Heart right ventricle (tissue), 16 donors: ENCODE data around the gene EFNA1. TPM values are rescaled to one million over a fixed set of nuclear protein-coding genes. Genes with fewer than 3 reads are reported as not detected.

Experiments used
- ATAC-seq, 8 donors: fragments of 200-7000 bp; cut with Tn5 transposase; one replicate each; pipeline ENCODE4 v1.9.1; 2020; ENCODE audit warnings: mild to moderate bottlenecking in 8 of 8, moderate library complexity in 8 of 8, moderate number of reproducible peaks in 1 of 8
- DNase-seq, 2 donors: peaks; one replicate each; pipeline ENCODE4 v3.0.0-alpha.2; 2020
- H3K27ac ChIP-seq, 10 donors: fragments of 200-600 bp; sonication (generic) in 2 of 10; one replicate each; pipeline versions ENCODE4 v1.5.0 to v1.8.0; 2020 to 2022; ENCODE audit warnings: mild to moderate bottlenecking in 3 of 10
- H3K27me3 ChIP-seq, 7 donors: fragments of 200-600 bp; one replicate each; pipeline ENCODE4 v1.8.0; 2021 to 2022; ENCODE audit warnings: mild to moderate bottlenecking in 2 of 7
- H3K36me3 ChIP-seq, 9 donors: fragments of 200-600 bp; sonication (generic) in 1 of 9; one replicate each; pipeline versions ENCODE4 v1.5.0 to v1.8.0; 2020 to 2022; ENCODE audit warnings: mild to moderate bottlenecking in 2 of 9
- H3K4me1 ChIP-seq, 9 donors: fragments of 200-600 bp; sonication (generic) in 1 of 9; one replicate each; pipeline versions ENCODE4 v1.5.0 to v1.8.0; 2020 to 2022; ENCODE audit warnings: mild to moderate bottlenecking in 4 of 9
- H3K4me3 ChIP-seq, 10 donors: fragments of 200-600 bp; sonication (generic) in 2 of 10; one replicate each; pipeline versions ENCODE4 v1.5.0 to v1.8.0; 2020 to 2022; ENCODE audit warnings: mild to moderate bottlenecking in 7 of 10, moderate library complexity in 2 of 10
- H3K9me3 ChIP-seq, 11 donors: fragments of 200-600 bp in 10 of 11; sonication (generic) in 2 of 11; one replicate each; pipeline versions ENCODE4 v1.5.0 to v1.8.0; 2013 to 2022; ENCODE audit warnings: mild to moderate bottlenecking in 2 of 11, control low read depth in 1 of 11, moderate library complexity in 1 of 11
- WGBS, 2 donors: extraction: QIAGEN DNeasy Blood & Tissue Kit; methylation state at CpG; one replicate each; pipeline ENCODE4 v1.1.7; 2013; ENCODE audit warnings: inconsistent platforms in 1 of 2; 5-methylcytosine and 5-hydroxymethylcytosine counted together
- intact Hi-C, 10 donors: fragments of 100-400 bp; cut with DNase I; formaldehyde crosslinking; loops; one replicate each; pipeline versions ENCODE4 v1.11.1 to v1.14.2; 2022
- polyA plus RNA-seq, 2 donors: library from polyadenylated mRNA; stranded (reverse); fragments of 200-250 nt; gene quantifications; one replicate each; pipeline ENCODE4 v1.2.3, GENCODE V29; 2013
- total RNA-seq, 10 donors: library from RNA; stranded (reverse); fragmentation: NEBNext Ultra II Directional in 3 of 10; extraction: Animal tissue kit (Norgen Biotek cat#: 25700) in 3 of 10; gene quantifications; one replicate each; pipeline versions ENCODE4 v1.2.1 to v1.2.4, GENCODE V29; 2021 to 2023
- TF ChIP-seq, protein P1 (sequence below), 9 donors: fragments of 200-600 bp; sonication (generic) in 2 of 9; IDR thresholded peaks; one replicate each; pipeline versions ENCODE4 v1.5.0 to v1.8.0; 2021 to 2022; ENCODE audit warnings: antibody characterized with exemption in 9 of 9, mild to moderate bottlenecking in 5 of 9, moderate library complexity in 1 of 9
- donor health status: Arrhythmogenic right ventricular cardiomyopathy.
- donor health status: ischemic (EF 13 %, LVEDD 7.1; RV severe dilation, severe dysfunction).
- donor health status: healthy with polysubstance abuse.
- donor health status: DM: no; HTN: yes; CAD: no.
- donor health status: DM: no; HTN: no; CAD: no.
- donor health status: ischemic (EF 25% LVEDD 6.9; RV normal size, moderate dysfunction).
- donor health status: ischemic (EF 25% LVEDD 5.7; RV mildly dilated, moderate dysfunction).
- donor health status: healthy.
- donor health status: DM: yes; HTN: yes; CAD: no.
- donor health status: Ischemic cardiomyopathy.
- donor health status: ischemic (EF 35%, LVEDD 5.7; RV mildly dilated, moderate dysfunction).
- donor health status: nonischemic (EF 11% LVEDD 7.7; RV severe dilation, severe dysfunction).
- donor health status: DM: yes; HTN: yes; CAD: no.
- donor health status: PGD.
- donor health status: ischemic (EF 29% LVEDD 5.4; RV normal size, mild dysfunction).
- donor health status: nonischemic (EF 23%, LVEDD 6.1; RV moderate dilation, normal function).

Gene EFNA1
- total and polyA plus RNA-seq, 12 donors: 28.9 to 104 (median 37.2) TPM

- TF ChIP-seq, protein P1, sequence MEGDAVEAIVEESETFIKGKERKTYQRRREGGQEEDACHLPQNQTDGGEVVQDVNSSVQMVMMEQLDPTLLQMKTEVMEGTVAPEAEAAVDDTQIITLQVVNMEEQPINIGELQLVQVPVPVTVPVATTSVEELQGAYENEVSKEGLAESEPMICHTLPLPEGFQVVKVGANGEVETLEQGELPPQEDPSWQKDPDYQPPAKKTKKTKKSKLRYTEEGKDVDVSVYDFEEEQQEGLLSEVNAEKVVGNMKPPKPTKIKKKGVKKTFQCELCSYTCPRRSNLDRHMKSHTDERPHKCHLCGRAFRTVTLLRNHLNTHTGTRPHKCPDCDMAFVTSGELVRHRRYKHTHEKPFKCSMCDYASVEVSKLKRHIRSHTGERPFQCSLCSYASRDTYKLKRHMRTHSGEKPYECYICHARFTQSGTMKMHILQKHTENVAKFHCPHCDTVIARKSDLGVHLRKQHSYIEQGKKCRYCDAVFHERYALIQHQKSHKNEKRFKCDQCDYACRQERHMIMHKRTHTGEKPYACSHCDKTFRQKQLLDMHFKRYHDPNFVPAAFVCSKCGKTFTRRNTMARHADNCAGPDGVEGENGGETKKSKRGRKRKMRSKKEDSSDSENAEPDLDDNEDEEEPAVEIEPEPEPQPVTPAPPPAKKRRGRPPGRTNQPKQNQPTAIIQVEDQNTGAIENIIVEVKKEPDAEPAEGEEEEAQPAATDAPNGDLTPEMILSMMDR (IDR thresholded peaks at IDR 0.05): no peak
- 86 to 90% methylated on average over 12 of the region's 12 CpGs for WGBS, 2 donors
- Histone ChIP-seq H3K36me3 (peaks cover 0 to 15% (median under 1%) of the 10 kb centered on the region in 9 donors), H3K27me3 (peaks cover 7 to 28% (median 19%) of the 10 kb centered on the region in 7 donors), H3K4me3 (no peak overlapping the region), H3K27ac (no peak overlapping the region), H3K4me1 (peaks cover 5 to 47% (median 24%) of the 10 kb centered on the region in 9 donors), H3K9me3 (no peaks in the 10 kb centered on the region)
- peak in 1 of 2 donors; percentile 2 for DNase-seq
- intact Hi-C loops: loop anchor here in 3 of 10 donors (5.0 to 10.0 kb wide), 3 partner anchors 47 to 52 kb away; no protein-coding TSS in a partner anchor
- ATAC-seq: no peak
Measured at GRCh38 chr1:155175281-155175926, 47.7 kb downstream of the EFNA1 start.

- intact Hi-C loops: loop anchor here in 6 of 10 donors (1.0 to 10.0 kb wide), 5 partner anchors 46 to 51 kb away; no protein-coding TSS in a partner anchor
- H3K36me3 ChIP-seq: peaks cover 0 to 10% (median 0%) of the 10 kb centered on the region in 9 donors
- 86 to 92% methylated on average over 9 of the region's 9 CpGs for WGBS, 2 donors
- TF ChIP-seq, protein P1 (IDR thresholded peaks at IDR 0.05): no peak
- ATAC-seq (no peak), DNase-seq (no peak)
- no peaks in the 10 kb centered on the region for H3K9me3 ChIP-seq
- H3K27me3 ChIP-seq: peaks cover 7 to 28% (median 19%) of the 10 kb centered on the region in 7 donors
- H3K27ac ChIP-seq: no peak overlapping the region
- no peak overlapping the region for H3K4me3 ChIP-seq
- H3K4me1 ChIP-seq: peaks cover 5 to 47% (median 24%) of the 10 kb centered on the region in 9 donors
Measured at GRCh38 chr1:155175927-155176371, 48.3 kb downstream of the EFNA1 start.

DNA sequence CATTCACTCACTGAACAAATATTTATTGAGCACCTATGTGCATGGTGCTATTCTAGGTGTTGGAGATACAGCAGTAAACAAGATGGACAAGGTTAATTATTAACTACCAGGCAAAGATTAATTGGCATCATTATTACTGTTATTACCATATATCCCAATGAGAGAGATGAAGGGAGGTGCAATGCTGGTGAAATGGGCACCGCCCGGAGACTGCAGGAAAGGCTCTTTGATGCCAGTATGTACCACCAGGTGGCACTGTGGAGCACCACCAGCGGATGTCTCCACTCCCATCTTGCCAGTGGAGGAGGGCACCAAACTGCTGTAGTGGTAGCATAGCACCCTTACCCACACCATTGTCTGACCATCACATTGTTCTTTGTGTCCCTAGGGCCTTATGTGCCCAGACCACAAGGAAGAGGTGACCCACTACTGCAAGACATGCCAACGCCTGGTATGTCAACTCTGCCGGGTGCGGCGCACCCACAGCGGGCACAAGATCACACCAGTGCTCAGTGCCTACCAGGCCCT lies 48.9 kb downstream of the EFNA1 start:
- Histone ChIP-seq H3K4me3 (no peak overlapping the region), H3K27ac (no peak overlapping the region), H3K4me1 (peaks cover 5 to 46% (median 24%) of the 10 kb centered on the region in 9 donors), H3K36me3 (peaks cover 0 to 3% (median 0%) of the 10 kb centered on the region in 9 donors), H3K27me3 (peaks cover 7 to 28% (median 19%) of the 10 kb centered on the region in 7 donors), H3K9me3 (no peaks in the 10 kb centered on the region)
- intact Hi-C loops: loop anchor here in 6 of 10 donors (1.0 to 10.0 kb wide), 5 partner anchors 46 to 51 kb away; no protein-coding TSS in a partner anchor
- peak; percentile 36 to 50 (median 44) for ATAC-seq
- peak; percentile 79 to 84 for DNase-seq
- TF ChIP-seq, protein P1 (IDR thresholded peaks at IDR 0.05): peak; percentile 86 to 97 (median 93)
- 61 to 62% methylated on average over 8 of the region's 8 CpGs for WGBS, 2 donors

GRCh38 chr1:155177192-155177917 lies 49.7 kb downstream of the EFNA1 start:
- H3K4me1 ChIP-seq: peaks cover 3 to 39% (median 17%) of the 10 kb centered on the region in 9 donors
- peaks cover 7 to 28% (median 19%) of the 10 kb centered on the region in 7 donors for H3K27me3 ChIP-seq
- intact Hi-C loops: loop anchor here in 5 of 10 donors (2.0 to 10.0 kb wide), 4 partner anchors 45 to 50 kb away; no protein-coding TSS in a partner anchor
- TF ChIP-seq, protein P1 (IDR thresholded peaks at IDR 0.05): no peak
- H3K27ac ChIP-seq: no peak overlapping the region
- WGBS, 2 donors: 81 to 82% methylated on average over 11 of the region's 11 CpGs
- ATAC-seq (no peak), DNase-seq (no peak)
- H3K36me3 ChIP-seq: no peaks in the 10 kb centered on the region
- no peaks in the 10 kb centered on the region for H3K9me3 ChIP-seq
- no peak overlapping the region for H3K4me3 ChIP-seq
